CD4-positive, CD25-positive, alpha-beta regulatory T cell (primary cell): ENCODE measurements around the gene ALDH1A1. TPM values are rescaled to one million over a fixed set of nuclear protein-coding genes. Genes with fewer than 3 reads are reported as not detected.

Experiments used
- ATAC-seq, 2 donors: fragments of 150-1000 bp; cut with Tn5 transposase; one replicate each; pipeline ENCODE4 v1.10.0; 2021; ENCODE audit warnings: low read depth in 2 of 2, moderate number of reproducible peaks in 2 of 2, moderate library complexity in 1 of 2
- DNase-seq, 3 donors: peaks; one replicate each; pipeline versions ENCODE4 v3.0.0 to v3.0.0-alpha.2; 2012 to 2022; ENCODE audit warnings: mixed read lengths in 1 of 3
- H3K27ac ChIP-seq: one replicate; pipeline ENCODE4 v1.7.0; 2013; ENCODE audit warnings: mild to moderate bottlenecking, low read length; ENCODE audit not compliant: insufficient read depth, poor library complexity, severe bottlenecking
- H3K27me3 ChIP-seq: one replicate; pipeline ENCODE4 v1.7.0; 2013; ENCODE audit warnings: low read length; ENCODE audit not compliant: control insufficient read depth, insufficient read depth
- H3K36me3 ChIP-seq: one replicate; pipeline ENCODE4 v1.7.0; 2013; ENCODE audit warnings: mild to moderate bottlenecking, low read length, moderate library complexity; ENCODE audit not compliant: control insufficient read depth, insufficient read depth
- H3K4me1 ChIP-seq: 2 replicates; pipeline ENCODE4 v1.7.0; 2013; ENCODE audit warnings: mild to moderate bottlenecking, low read length; ENCODE audit not compliant: insufficient read depth, control insufficient read depth, poor library complexity, severe bottlenecking
- H3K4me3 ChIP-seq: one replicate; pipeline ENCODE4 v1.7.0; 2013; ENCODE audit warnings: low read depth, mild to moderate bottlenecking, low read length, moderate library complexity
- H3K9me3 ChIP-seq, 2 experiments: 1 replicate in 1 of 2; 2 replicates in 1 of 2; pipeline ENCODE4 v1.7.0; 2013; ENCODE audit warnings: low read length in 2 of 2, mild to moderate bottlenecking in 1 of 2, moderate library complexity in 1 of 2; ENCODE audit not compliant: control insufficient read depth in 2 of 2
- H3K27ac Mint-ChIP-seq, 3 donors: one replicate each; pipeline ENCODE4 v1.8.0; 2020 to 2022; ENCODE audit warnings: mild to moderate bottlenecking in 3 of 3, mixed read lengths in 3 of 3, moderate library complexity in 2 of 3
- H3K27me3 Mint-ChIP-seq: one replicate; pipeline ENCODE4 v1.8.0; 2022; ENCODE audit warnings: mild to moderate bottlenecking, mixed read lengths
- H3K36me3 Mint-ChIP-seq: one replicate; pipeline ENCODE4 v1.8.0; 2020; ENCODE audit warnings: mixed read lengths
- H3K4me1 Mint-ChIP-seq, 4 donors: one replicate each; pipeline ENCODE4 v1.8.0; 2020 to 2022; ENCODE audit warnings: mixed read lengths in 4 of 4, mild to moderate bottlenecking in 1 of 4
- H3K4me3 Mint-ChIP-seq, 4 donors: one replicate each; pipeline ENCODE4 v1.8.0; 2020 to 2022; ENCODE audit warnings: mild to moderate bottlenecking in 4 of 4, mixed read lengths in 4 of 4, moderate library complexity in 3 of 4
- H3K9me3 Mint-ChIP-seq, 7 donors: one replicate each; pipeline ENCODE4 v1.8.0; 2020 to 2022; ENCODE audit warnings: mixed read lengths in 7 of 7, mild to moderate bottlenecking in 3 of 7, moderate library complexity in 2 of 7
- polyA plus RNA-seq, 4 donors: library from polyadenylated mRNA; unstranded; fragments of 300-500 nt; fragmentation: Illumina TruSeq; gene quantifications; one replicate each; pipeline ENCODE4 v1.2.3, GENCODE V29; 2021
- total RNA-seq: library from RNA; stranded (reverse); gene quantifications from one replicate; pipeline ENCODE4 v1.2.3, GENCODE V29; 2022

The ALDH1A1 gene
- total and polyA plus RNA-seq, 5 donors from 2014 or later: 0.10 to 1.0 TPM; not detected in 3

DNA sequence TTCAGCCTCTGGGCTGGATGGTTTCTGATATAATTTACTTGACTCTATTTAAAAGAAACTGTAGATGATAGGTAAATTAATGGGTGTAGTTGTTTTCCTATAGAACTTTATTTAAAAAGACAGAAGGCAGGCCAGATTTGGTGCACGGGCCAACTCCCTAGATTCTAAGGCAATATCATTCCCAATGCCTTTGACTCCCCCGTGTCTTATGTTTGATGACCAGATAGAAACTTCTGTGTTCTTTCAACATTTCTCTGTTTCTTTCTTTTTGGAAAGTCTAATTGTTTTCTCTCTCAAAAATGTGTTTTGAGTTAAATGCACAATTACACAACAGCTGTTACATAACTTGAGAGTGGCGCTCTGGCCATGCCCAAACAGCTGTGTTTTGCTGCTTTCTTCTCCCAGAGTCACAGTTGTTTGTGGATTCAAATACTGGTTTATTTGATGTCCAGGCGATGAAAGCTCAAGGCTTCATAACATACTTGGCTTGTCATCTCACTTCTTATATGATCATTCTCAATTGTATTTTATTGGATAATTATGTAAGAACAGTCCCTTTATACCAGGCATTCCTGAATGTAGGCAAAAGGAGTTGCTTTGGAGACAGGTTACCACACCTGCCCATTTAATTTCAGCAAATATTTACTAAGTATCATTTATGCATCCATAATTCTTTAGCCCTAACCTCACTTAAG, 1.7 kb upstream of the ALDH1A1 start:
- no peak for ATAC-seq
- no peaks in the 10 kb centered on the region for H3K9me3 ChIP-seq
- no peak overlapping the region for H3K4me3 Mint-ChIP-seq

DNA sequence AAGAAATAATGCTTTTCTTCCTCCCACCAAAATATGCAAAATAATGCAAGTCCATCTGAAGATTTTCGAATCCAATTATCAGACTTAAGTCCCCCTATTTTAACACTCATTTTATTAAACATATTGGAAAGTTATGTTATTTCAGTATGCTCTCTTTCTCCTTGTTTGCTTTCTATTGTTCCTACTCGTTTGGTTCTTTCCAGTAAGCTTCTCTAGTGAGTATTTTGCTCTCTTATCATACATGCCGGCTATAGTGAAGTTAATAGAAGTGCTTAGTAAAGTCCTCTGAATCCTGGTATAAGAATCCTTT, 517 bp downstream of the ALDH1A1 start:
- Histone ChIP-seq H3K9me3 (no peaks in the 10 kb centered on the region), H3K36me3 (no peaks in the 10 kb centered on the region), H3K27ac (no peak overlapping the region), H3K4me1 (no peaks in the 10 kb centered on the region), H3K27me3 (peaks cover 4% of the 10 kb centered on the region), H3K4me3 (no peak overlapping the region)
- ATAC-seq (no peak), DNase-seq (no peak)
- Mint-ChIP-seq H3K9me3 (peaks cover 0 to 3% (median 0%) of the 10 kb centered on the region in 7 donors), H3K27me3 (peaks cover 7% of the 10 kb centered on the region), H3K27ac (no peak overlapping the region), H3K36me3 (no peaks in the 10 kb centered on the region), H3K4me1 (no peaks in the 10 kb centered on the region), H3K4me3 (no peak overlapping the region)

More for the DNA sequence above, 1.7 kb upstream of the ALDH1A1 start:
- Mint-ChIP-seq H3K27me3 (peaks cover 7% of the 10 kb centered on the region), H3K27ac (no peak overlapping the region), H3K9me3 (peaks cover 0 to 10% (median 0%) of the 10 kb centered on the region in 7 donors), H3K36me3 (no peaks in the 10 kb centered on the region), H3K4me1 (no peaks in the 10 kb centered on the region)
- no peak for DNase-seq
- Histone ChIP-seq H3K36me3 (no peaks in the 10 kb centered on the region), H3K4me1 (no peaks in the 10 kb centered on the region), H3K4me3 (no peak overlapping the region), H3K27ac (no peak overlapping the region), H3K27me3 (peaks cover 4% of the 10 kb centered on the region)

DNA sequence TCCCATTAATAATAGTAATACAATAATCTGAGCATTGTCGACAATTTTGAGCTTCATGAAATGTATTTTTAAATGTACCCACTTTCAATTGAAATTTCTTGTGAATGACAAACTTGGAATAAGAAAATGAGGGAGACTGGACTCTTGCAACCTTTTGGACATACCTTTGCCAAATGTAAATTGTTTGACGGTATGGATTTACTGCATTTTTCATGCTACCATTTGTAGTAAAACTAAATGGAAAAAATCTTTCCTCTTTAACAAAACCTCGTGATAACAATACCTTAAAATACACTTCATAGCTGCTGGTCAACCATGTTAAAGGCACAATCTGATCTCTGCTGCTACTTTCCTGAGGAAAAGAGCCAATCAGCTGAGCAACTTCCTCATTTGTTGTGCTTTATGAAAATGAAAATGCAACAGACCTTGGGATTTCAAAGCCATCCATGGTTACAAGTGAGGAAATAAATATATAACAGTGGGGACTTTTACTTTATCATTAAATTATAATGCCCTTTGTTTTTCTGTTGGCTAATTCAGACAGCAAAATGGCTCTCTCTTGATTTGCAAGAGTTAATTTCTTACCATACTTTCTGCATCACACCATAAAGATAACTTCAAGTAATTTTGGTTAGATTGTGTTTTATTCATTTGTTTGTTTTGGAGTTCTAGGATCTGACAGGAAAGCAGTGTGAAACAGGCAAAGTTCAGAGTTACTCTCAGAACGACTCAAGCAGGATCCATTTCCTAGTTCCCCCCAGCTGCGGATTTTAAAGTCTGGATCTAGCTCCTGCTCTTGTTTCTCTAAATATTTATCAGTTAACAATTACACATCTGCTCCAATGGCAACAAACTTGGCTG, 1.1 kb downstream of the ALDH1A1 start:
- Mint-ChIP-seq H3K27me3 (peaks cover 7% of the 10 kb centered on the region), H3K4me3 (no peak overlapping the region), H3K27ac (no peak overlapping the region), H3K36me3 (no peaks in the 10 kb centered on the region), H3K9me3 (peaks cover 0 to 3% (median 0%) of the 10 kb centered on the region in 7 donors), H3K4me1 (no peaks in the 10 kb centered on the region)
- no peaks in the 10 kb centered on the region for H3K9me3 ChIP-seq
- no peak overlapping the region for H3K4me3 ChIP-seq
- peaks cover 4% of the 10 kb centered on the region for H3K27me3 ChIP-seq
- no peak overlapping the region for H3K27ac ChIP-seq
- no peaks in the 10 kb centered on the region for H3K36me3 ChIP-seq
- DNase-seq (no peak), ATAC-seq (no peak)
- H3K4me1 ChIP-seq: no peaks in the 10 kb centered on the region

DNA sequence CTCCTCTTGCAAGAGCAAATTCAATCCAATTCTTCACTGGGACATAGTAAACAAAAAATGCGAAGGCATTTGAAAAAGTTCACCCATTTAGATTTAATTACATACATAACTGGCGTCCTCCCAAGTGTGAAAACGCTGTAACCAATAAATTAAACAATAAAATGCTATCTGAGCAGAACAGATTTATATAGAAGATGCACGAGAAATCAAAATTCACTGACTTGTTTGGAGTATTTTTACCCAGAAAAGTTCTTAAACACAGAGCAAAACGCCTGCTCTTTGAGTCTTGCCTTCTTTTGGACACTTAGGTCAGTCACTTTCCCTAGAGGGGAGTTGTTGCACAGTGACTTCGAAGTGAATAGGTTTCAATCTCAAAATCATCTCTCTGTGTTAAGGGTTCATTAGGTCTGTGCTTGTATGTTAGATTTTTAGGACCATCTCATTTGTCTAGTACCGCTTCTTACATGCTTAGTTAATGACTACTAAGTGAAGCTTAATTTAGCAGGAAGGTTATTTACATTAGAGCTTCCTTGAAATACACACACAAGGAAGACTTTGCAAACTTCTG, 1.9 kb downstream of the ALDH1A1 start:
- H3K4me3 ChIP-seq: no peak overlapping the region
- H3K36me3 Mint-ChIP-seq: no peaks in the 10 kb centered on the region
- H3K27ac ChIP-seq: no peak overlapping the region
- no peak overlapping the region for H3K4me3 Mint-ChIP-seq
- H3K9me3 Mint-ChIP-seq: peaks cover 0 to 2% (median 0%) of the 10 kb centered on the region in 7 donors
- peaks cover 4% of the 10 kb centered on the region for H3K27me3 ChIP-seq
- peaks cover 7% of the 10 kb centered on the region for H3K27me3 Mint-ChIP-seq
- no peak overlapping the region for H3K27ac Mint-ChIP-seq
- H3K4me1 ChIP-seq: no peaks in the 10 kb centered on the region
- no peak for DNase-seq
- no peaks in the 10 kb centered on the region for H3K4me1 Mint-ChIP-seq
- no peaks in the 10 kb centered on the region for H3K36me3 ChIP-seq
- no peaks in the 10 kb centered on the region for H3K9me3 ChIP-seq
- no peak for ATAC-seq

DNA sequence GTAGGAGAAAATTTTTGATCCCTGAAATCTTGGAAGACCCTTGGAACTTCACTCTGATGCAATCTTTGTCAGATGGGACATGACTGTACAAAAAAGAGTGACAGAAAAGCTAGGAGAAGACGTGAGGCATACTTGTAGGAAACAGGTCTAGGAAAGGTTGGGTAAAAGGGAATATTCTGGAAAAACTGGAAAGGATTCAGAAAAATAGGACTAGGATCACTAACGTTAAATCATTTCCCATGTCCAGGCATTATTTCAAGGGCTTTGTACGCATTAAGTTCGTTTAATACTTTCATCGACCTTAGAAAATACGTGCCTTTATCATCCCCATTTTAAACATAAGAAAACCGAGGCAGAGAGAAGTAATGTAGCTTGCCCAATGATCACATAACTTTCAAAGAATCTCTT, 2.9 kb downstream of the ALDH1A1 start:
- Mint-ChIP-seq H3K9me3 (peaks cover 0 to 1% (median 0%) of the 10 kb centered on the region in 7 donors), H3K4me1 (no peaks in the 10 kb centered on the region), H3K27me3 (peaks cover 7% of the 10 kb centered on the region), H3K36me3 (no peaks in the 10 kb centered on the region), H3K4me3 (no peak overlapping the region), H3K27ac (no peak overlapping the region)
- Histone ChIP-seq H3K27me3 (peaks cover 4% of the 10 kb centered on the region), H3K36me3 (no peaks in the 10 kb centered on the region), H3K4me3 (no peak overlapping the region), H3K4me1 (no peaks in the 10 kb centered on the region), H3K27ac (no peak overlapping the region), H3K9me3 (no peaks in the 10 kb centered on the region)
- DNase-seq (no peak), ATAC-seq (no peak)

DNA sequence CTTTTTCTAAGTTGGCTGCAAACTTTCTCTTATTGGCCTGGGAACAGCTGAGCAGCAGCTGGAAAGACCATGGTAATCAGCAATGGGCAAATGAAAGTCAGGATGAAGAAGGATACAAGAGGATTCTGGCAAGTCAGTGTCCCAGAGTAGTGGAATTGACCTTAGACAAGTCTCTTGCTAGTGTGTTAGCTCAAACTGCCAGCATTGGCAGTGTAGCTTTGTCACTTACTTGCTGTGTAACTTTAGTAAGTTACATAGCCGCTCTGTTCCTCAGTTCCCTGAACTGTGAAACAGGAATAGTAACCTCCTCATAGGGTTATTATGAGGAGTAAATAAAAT, 3.6 kb downstream of the ALDH1A1 start:
- H3K36me3 ChIP-seq: no peaks in the 10 kb centered on the region
- peaks cover 4% of the 10 kb centered on the region for H3K27me3 ChIP-seq
- H3K4me1 ChIP-seq: no peaks in the 10 kb centered on the region
- no peaks in the 10 kb centered on the region for H3K4me1 Mint-ChIP-seq
- DNase-seq (no peak), ATAC-seq (no peak)
- H3K27me3 Mint-ChIP-seq: peaks cover 7% of the 10 kb centered on the region
- H3K4me3 Mint-ChIP-seq: no peak overlapping the region
- no peak overlapping the region for H3K27ac Mint-ChIP-seq
- H3K4me3 ChIP-seq: no peak overlapping the region
- H3K36me3 Mint-ChIP-seq: no peaks in the 10 kb centered on the region
- no peaks in the 10 kb centered on the region for H3K9me3 ChIP-seq
- no peak overlapping the region for H3K27ac ChIP-seq
- peaks cover 0 to 1% (median 0%) of the 10 kb centered on the region in 7 donors for H3K9me3 Mint-ChIP-seq

DNA sequence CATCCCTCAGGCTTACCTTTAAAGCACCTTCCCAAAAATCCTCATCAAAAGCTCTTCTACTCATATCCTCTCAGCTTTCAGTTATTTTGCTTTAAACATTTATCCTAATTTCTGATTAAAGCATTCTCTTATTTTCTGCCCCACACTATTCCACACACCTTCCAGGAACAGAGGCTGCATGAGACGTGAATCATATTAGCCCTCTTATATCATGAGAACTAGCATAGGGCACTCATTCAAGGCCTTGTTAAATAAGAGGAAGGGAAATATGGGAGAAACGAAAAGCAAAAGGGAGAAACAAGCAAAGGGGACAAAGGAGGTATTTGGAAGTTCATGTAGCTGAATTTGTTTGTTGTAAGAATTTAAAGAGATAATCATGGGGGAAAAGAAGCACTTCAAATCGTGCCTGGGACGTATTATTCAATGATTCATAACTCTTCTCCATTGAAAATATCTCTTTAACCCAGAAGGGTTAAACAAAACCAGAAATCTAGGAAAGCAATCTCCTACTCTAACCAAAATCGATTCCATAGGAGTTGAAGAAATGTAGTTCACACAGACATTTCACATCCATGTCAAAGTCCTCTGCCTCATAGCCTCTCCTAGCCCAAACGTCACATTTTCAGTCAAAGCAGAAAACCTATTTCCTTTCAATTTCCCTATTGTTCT, 4.1 kb downstream of the ALDH1A1 start:
- no peaks in the 10 kb centered on the region for H3K4me1 Mint-ChIP-seq
- Histone ChIP-seq H3K36me3 (no peaks in the 10 kb centered on the region), H3K4me3 (no peak overlapping the region), H3K27ac (no peak overlapping the region), H3K9me3 (no peaks in the 10 kb centered on the region), H3K4me1 (no peaks in the 10 kb centered on the region), H3K27me3 (peaks cover 4% of the 10 kb centered on the region)
- H3K36me3 Mint-ChIP-seq: no peaks in the 10 kb centered on the region
- no peak for ATAC-seq
- DNase-seq: no peak
- peaks cover 7% of the 10 kb centered on the region for H3K27me3 Mint-ChIP-seq
- H3K9me3 Mint-ChIP-seq: peaks cover 0 to 1% (median 0%) of the 10 kb centered on the region in 7 donors
- H3K4me3 Mint-ChIP-seq: no peak overlapping the region
- no peak overlapping the region for H3K27ac Mint-ChIP-seq
